A549 (cell line): ENCODE results near the gene ZNF672. TPM values are rescaled to one million over a fixed set of nuclear protein-coding genes. Genes with fewer than 3 reads are reported as not detected.

Experiments
- ATAC-seq, 2 experiments: fragments of 200-7000 bp in 1 of 2; fragments of >200 bp in 1 of 2; cut with Nextera tagmentation in 1 of 2; cut with Tn5 transposase in 1 of 2; 3 replicates each; pipeline versions ENCODE4 v1.8.0 to v1.9.1; 2018 to 2020; ENCODE audit warnings: mild to moderate bottlenecking in 1 of 2, moderate library complexity in 1 of 2
- CTCF ChIA-PET: fragments of 300-600 bp; sonication (Branson Sonifier 250); formaldehyde crosslinking; extraction: SDS; loops from one replicate; lab custom pipeline; 2021; ENCODE audit warnings: antibody characterized with exemption, inconsistent platforms; lab: Yijun Ruan, JAX
- POLR2A ChIA-PET: fragments of 350-600 bp; formaldehyde crosslinking; extraction: SDS; loops from one replicate; lab custom pipeline; 2021; ENCODE audit warnings: antibody characterized with exemption, inconsistent platforms; lab: Yijun Ruan, JAX
- DNase-seq, 2 experiments: peaks; one replicate each; pipeline versions ENCODE4 v3.0.0 to v3.0.0-alpha.2; 2011 to 2016; ENCODE audit warnings: low read depth in 1 of 2, low spot score in 1 of 2
- FAIRE-seq: peaks from 2 replicates; lab custom pipeline; 2011; peaks lifted over from hg19 to GRCh38; lab: Jason Lieb, UNC
- H3K27ac ChIP-seq, 2 experiments: fragments of >200 bp; sonication (Bioruptor Twin); formaldehyde crosslinking; 3 replicates each; pipeline ENCODE4 v1.5.1; 2016 to 2017
- H3K4me1 ChIP-seq: fragments of >200 bp; sonication (Bioruptor Twin); formaldehyde crosslinking; 3 replicates; pipeline ENCODE4 v1.6.1; 2016
- H3K4me2 ChIP-seq: fragments of >200 bp; sonication (Bioruptor Twin); formaldehyde crosslinking; 3 replicates; pipeline ENCODE4 v1.6.1; 2016
- H3K4me3 ChIP-seq: fragments of >200 bp; sonication (Bioruptor Twin); formaldehyde crosslinking; 3 replicates; pipeline ENCODE4 v1.5.1; 2016
- H3K9me3 ChIP-seq: fragments of >200 bp; sonication (Bioruptor Twin); formaldehyde crosslinking; 3 replicates; pipeline ENCODE4 v1.6.1; 2016
- CBX2 ChIP-seq: fragments of 200-600 bp; sonication (generic); IDR thresholded peaks from 2 replicates; pipeline ENCODE4 v1.6.1; 2016; ENCODE audit warnings: low read depth, mild to moderate bottlenecking, borderline replicate concordance
- CBX8 ChIP-seq: fragments of 200-600 bp; sonication (generic); IDR thresholded peaks from 2 replicates; pipeline ENCODE4 v1.6.1; 2016
- CHD2 ChIP-seq: fragments of 150-350 bp; IDR thresholded peaks from 2 replicates; pipeline ENCODE4 v1.6.1; 2014; ENCODE audit warnings: low read length; ENCODE audit not compliant: partially characterized antibody
- EP300 ChIP-seq, 2 experiments: fragments of >200 bp; sonication (Bioruptor Twin); formaldehyde crosslinking; IDR thresholded peaks; 2 replicates in 1 of 2; 3 replicates in 1 of 2; pipeline ENCODE4 v1.6.1; 2016 to 2017
- GATA3 ChIP-seq: IDR thresholded peaks from 2 replicates; pipeline ENCODE4 v1.6.1; 2012; ENCODE audit warnings: borderline replicate concordance
- HDAC2 ChIP-seq: fragments of 200-600 bp; sonication (generic); IDR thresholded peaks from 2 replicates; pipeline ENCODE4 v1.6.1; 2016
- HOXB13 ChIP-seq: fragments of 250-450 bp; sonication (Bioruptor Pico); IDR thresholded peaks from 2 replicates; pipeline ENCODE4 v1.5.0; 2020; ENCODE audit warnings: low read depth, mild to moderate bottlenecking, moderate library complexity
- MAFK ChIP-seq: fragments of 450-650 bp; IDR thresholded peaks from 2 replicates; pipeline ENCODE4 v1.6.1; 2014; ENCODE audit not compliant: partially characterized antibody
- RAD21 ChIP-seq, 2 experiments: fragments of >200 bp in 1 of 2; sonication (Bioruptor Twin) in 1 of 2; formaldehyde crosslinking in 1 of 2; IDR thresholded peaks in 1 of 2; conservative IDR thresholded peaks in 1 of 2; 2 replicates in 1 of 2; 3 replicates in 1 of 2; pipeline ENCODE4 v1.6.1; 2012 to 2018; ENCODE audit warnings: inconsistent platforms in 1 of 2
- RNF2 ChIP-seq: fragments of 200-600 bp; sonication (generic); IDR thresholded peaks from 2 replicates; pipeline ENCODE4 v1.6.1; 2016; ENCODE audit warnings: low read depth, mild to moderate bottlenecking, antibody characterized with exemption, moderate library complexity, borderline replicate concordance
- SMC3 ChIP-seq: fragments of >200 bp; sonication (Bioruptor Twin); formaldehyde crosslinking; IDR thresholded peaks from 3 replicates; pipeline ENCODE4 v1.6.1; 2018; ENCODE audit warnings: inconsistent platforms
- TFCP2L1 ChIP-seq: fragments of 250-450 bp; sonication (Bioruptor Pico); IDR thresholded peaks from 2 replicates; pipeline ENCODE4 v1.5.0; 2021; ENCODE audit warnings: mild to moderate bottlenecking
- TP53 ChIP-seq: fragments of 250-450 bp; sonication (Bioruptor Pico); IDR thresholded peaks from 2 replicates; pipeline ENCODE4 v1.5.0; 2021; ENCODE audit warnings: mild to moderate bottlenecking, moderate library complexity
- WGBS: methylation state at CpG from one replicate; pipeline ENCODE4 v1.1.6; 2017; ENCODE audit errors: missing lambda C conversion rate; 5-methylcytosine and 5-hydroxymethylcytosine counted together
- polyA plus RNA-seq, 4 experiments: library from polyadenylated mRNA; depleted of rRNA in 3 of 4; stranded (reverse); fragments of >200 nt; fragmentation: RNase III in 1 of 4; extraction: RNeasy Plus Mini Kit Qiagen cat#74134 plus additional on column Dnase treatment in 1 of 4; gene quantifications; 2 replicates in 3 of 4; 3 replicates in 1 of 4; pipeline ENCODE4 v1.2.3, GENCODE V29; 2011 to 2017
- TF ChIP-seq, protein P1 (sequence below): fragments of 150-350 bp; IDR thresholded peaks from 2 replicates; pipeline ENCODE4 v1.6.1; 2014; ENCODE audit warnings: low read depth, mild to moderate bottlenecking, low read length
- TF ChIP-seq, protein P2 (sequence below): fragments of >200 bp; sonication (Bioruptor Twin); formaldehyde crosslinking; IDR thresholded peaks from 3 replicates; pipeline ENCODE4 v1.5.1; 2016
- TF ChIP-seq, protein P3 (sequence below): fragments of 250-450 bp; sonication (Bioruptor Pico); IDR thresholded peaks from 2 replicates; pipeline ENCODE4 v1.5.0; 2021; ENCODE audit warnings: mild to moderate bottlenecking, moderate library complexity, borderline replicate concordance

The ZNF672 gene
- polyA plus RNA-seq, 2 of the 4 experiments (the other 2 are of a cell fraction) = 18.9 to 20.6 TPM

DNA sequence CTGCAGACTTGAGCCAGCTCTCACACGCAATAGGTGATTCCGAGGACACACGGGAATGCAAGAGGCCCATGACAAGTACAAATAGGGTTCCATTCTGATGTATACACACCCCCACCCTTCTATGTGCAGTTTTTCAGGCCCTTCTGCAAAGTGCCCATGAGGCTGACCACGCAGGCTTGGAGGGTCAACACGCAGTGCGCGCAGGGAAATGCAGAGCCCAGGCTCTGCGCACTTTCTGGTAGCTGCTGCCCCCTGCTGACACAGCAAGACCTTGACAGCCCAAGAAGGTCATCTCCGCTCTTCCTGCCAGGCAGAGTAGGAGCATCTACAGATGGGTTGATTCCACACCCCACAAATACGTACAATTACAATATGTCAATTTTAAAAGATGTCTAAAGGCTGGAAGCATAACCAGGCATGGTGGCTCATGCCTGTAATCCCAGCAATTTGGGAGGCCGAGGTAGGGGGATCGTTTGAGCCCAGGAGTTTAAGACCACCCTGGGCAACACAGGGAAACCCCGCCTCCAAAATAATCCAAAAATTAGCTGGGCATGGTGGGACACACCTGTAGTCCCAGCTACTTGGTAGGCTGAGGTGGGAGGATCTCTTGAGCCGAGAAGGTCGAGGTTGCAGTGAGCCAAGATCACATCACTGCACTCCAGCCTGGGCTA is 30.8 kb upstream of the ZNF672 start:
- FAIRE-seq = no peak
- no peak overlapping the region for H3K27ac ChIP-seq
- ChIA-PET POLR2A (interaction anchor here (1.2 kb wide), 1 partner anchor 19 kb away, joined by 4 read pairs; the partner anchor contains the start of gene SH3BP5L), CTCF (interaction anchor here (0.8 to 2.1 kb wide), 11 partner anchors 9 to 194 kb away, joined by 3 to 6 read pairs (median 3); partner anchors contain the start of gene SH3BP5L)
- TF ChIP-seq RNF2 = no peak
- TF ChIP-seq GATA3 = no peak
- TF ChIP-seq TFCP2L1 (CRISPR knock-in tag) = no peak
- TF ChIP-seq, protein P1, sequence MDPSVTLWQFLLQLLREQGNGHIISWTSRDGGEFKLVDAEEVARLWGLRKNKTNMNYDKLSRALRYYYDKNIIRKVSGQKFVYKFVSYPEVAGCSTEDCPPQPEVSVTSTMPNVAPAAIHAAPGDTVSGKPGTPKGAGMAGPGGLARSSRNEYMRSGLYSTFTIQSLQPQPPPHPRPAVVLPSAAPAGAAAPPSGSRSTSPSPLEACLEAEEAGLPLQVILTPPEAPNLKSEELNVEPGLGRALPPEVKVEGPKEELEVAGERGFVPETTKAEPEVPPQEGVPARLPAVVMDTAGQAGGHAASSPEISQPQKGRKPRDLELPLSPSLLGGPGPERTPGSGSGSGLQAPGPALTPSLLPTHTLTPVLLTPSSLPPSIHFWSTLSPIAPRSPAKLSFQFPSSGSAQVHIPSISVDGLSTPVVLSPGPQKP = no peak
- TF ChIP-seq RAD21 (conservative IDR thresholded peaks at IDR 0.05 in 1 of 2, IDR thresholded peaks at IDR 0.05 in 1 of 2) = peak; percentile 78 to 87
- TF ChIP-seq SMC3 = peak; percentile 71
- no peak for TF ChIP-seq CBX2
- TF ChIP-seq, protein P2, sequence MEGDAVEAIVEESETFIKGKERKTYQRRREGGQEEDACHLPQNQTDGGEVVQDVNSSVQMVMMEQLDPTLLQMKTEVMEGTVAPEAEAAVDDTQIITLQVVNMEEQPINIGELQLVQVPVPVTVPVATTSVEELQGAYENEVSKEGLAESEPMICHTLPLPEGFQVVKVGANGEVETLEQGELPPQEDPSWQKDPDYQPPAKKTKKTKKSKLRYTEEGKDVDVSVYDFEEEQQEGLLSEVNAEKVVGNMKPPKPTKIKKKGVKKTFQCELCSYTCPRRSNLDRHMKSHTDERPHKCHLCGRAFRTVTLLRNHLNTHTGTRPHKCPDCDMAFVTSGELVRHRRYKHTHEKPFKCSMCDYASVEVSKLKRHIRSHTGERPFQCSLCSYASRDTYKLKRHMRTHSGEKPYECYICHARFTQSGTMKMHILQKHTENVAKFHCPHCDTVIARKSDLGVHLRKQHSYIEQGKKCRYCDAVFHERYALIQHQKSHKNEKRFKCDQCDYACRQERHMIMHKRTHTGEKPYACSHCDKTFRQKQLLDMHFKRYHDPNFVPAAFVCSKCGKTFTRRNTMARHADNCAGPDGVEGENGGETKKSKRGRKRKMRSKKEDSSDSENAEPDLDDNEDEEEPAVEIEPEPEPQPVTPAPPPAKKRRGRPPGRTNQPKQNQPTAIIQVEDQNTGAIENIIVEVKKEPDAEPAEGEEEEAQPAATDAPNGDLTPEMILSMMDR = peak; percentile 63
- TF ChIP-seq CBX8 = no peak
- peak; percentile 60 for TF ChIP-seq MAFK
- WGBS = 87% methylated on average over 15 of the region's 15 CpGs
- peak; percentile 37 to 55 for DNase-seq
- peak; percentile 66 to 86; a peak in 4 of 6 replicates for ATAC-seq
- no peak overlapping the region for H3K4me3 ChIP-seq
- H3K9me3 ChIP-seq = no peaks in the 10 kb centered on the region
- no peak overlapping the region for H3K4me2 ChIP-seq
- peaks cover 10% of the 10 kb centered on the region; the same call in 2 of the 3 replicates for H3K4me1 ChIP-seq

DNA sequence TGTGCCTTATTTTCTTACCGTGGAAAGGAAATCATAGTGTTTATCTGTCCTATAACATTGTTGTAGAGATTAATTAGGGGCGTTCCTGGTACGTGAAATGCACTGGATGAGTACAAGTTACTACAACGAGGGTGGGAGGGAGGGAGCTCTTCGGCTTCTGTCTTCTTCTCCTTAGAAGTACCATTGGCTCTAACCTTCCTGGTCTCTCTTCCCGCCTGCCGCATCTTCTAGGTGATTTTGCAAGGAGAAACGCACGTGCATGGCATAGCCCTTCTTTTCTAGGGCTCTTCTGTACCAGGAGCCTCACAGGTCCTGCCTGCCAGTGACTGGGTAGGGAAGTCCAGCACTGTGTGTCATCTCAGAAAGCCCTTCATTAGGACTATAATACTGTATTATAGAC is 29.1 kb upstream of the ZNF672 start:
- no peak for TF ChIP-seq TFCP2L1 (CRISPR knock-in tag)
- TF ChIP-seq HDAC2 = no peak
- no peak for TF ChIP-seq TP53 (CRISPR knock-in tag)
- TF ChIP-seq, protein P3, sequence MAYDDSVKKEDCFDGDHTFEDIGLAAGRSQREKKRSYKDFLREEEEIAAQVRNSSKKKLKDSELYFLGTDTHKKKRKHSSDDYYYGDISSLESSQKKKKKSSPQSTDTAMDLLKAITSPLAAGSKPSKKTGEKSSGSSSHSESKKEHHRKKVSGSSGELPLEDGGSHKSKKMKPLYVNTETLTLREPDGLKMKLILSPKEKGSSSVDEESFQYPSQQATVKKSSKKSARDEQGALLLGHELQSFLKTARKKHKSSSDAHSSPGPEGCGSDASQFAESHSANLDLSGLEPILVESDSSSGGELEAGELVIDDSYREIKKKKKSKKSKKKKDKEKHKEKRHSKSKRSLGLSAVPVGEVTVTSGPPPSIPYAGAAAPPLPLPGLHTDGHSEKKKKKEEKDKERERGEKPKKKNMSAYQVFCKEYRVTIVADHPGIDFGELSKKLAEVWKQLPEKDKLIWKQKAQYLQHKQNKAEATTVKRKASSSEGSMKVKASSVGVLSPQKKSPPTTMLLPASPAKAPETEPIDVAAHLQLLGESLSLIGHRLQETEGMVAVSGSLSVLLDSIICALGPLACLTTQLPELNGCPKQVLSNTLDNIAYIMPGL = no peak
- TF ChIP-seq HOXB13 (CRISPR knock-in tag) = no peak
- TF ChIP-seq CHD2 = no peak
- TF ChIP-seq EP300 (IDR thresholded peaks at IDR 0.05) = no peak
- Histone ChIP-seq H3K27ac (no peak overlapping the region), H3K4me2 (no peak overlapping the region), H3K9me3 (no peaks in the 10 kb centered on the region), H3K4me1 (peaks cover 10% of the 10 kb centered on the region; the same call in 2 of the 3 replicates), H3K4me3 (no peak overlapping the region)
- DNase-seq = no peak
- ChIA-PET POLR2A (interaction anchor here (1.0 kb wide), 1 partner anchor 17 kb away, joined by 3 read pairs; the partner anchor contains the start of gene SH3BP5L), CTCF (no interaction called here)
- no peak for FAIRE-seq
- 88% methylated on average over 9 of the region's 9 CpGs for WGBS
- no peak for ATAC-seq
